Inflammatory macrophage treated with lipopolysaccharide for 4 hours (primary cell): Measurements from ENCODE around the gene XIRP2.

Experiments
- DNase-seq: peaks from one replicate; pipeline ENCODE4 v3.0.0-alpha.2; 2020

Gene XIRP2

DNA sequence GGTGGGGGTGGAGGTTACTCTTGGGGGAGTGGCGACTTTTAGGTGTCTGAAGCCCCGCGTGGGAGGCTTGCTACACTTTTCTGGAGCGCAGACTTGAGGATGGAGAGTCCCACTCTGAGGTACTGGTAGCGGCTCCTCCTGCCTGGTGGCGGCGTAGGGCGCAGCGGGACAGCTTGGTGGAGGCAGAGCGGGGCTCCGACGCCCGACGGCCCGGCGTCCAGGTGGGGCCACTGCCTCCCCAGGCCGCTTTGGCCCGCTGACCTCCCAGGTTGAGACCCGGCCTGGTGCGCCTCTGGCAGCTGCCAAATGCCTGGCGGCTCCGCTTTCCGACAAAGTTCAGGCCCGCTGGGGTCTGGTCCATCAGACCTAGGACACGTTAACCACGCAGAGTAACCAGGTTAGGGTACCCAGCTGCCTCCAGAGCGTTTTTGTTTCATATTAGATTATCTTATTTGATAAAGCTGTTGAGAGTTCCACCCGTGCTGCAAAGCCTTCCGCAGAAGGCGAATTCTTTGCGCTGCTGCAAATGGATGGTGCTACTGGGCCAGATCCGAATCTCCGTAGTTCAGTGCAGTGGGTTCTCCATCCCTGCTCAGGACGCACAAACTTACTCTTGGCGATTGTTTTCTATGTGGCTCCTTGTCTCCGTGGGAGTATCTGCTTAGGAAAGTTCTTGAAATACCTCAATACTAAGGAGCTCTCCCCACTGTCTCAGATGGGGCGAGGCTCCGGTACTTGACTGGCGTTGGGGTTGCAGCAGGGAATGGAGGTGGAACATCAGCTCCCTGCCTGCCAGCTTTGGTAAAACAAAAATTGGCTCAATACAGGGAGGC is 405.9 kb downstream of the XIRP2 start:
- no peak for DNase-seq

DNA sequence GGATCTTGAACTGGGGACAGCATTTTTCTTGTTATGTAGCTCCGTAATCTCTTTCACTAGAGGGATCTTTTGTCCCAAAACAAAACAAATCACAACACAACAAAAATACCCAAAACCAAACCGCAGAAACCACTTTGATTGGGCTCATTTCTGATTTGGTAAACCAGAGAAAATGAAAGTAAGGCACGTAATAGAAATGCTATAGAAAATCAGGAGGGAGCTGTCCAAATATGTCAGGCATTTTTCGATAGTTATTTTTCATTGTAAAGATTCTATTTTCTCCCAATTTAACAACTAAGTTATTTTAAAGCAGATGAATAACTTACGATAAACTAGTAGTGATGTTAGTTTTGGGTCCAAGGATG is 406.5 kb downstream of the XIRP2 start:
- no peak for DNase-seq

DNA sequence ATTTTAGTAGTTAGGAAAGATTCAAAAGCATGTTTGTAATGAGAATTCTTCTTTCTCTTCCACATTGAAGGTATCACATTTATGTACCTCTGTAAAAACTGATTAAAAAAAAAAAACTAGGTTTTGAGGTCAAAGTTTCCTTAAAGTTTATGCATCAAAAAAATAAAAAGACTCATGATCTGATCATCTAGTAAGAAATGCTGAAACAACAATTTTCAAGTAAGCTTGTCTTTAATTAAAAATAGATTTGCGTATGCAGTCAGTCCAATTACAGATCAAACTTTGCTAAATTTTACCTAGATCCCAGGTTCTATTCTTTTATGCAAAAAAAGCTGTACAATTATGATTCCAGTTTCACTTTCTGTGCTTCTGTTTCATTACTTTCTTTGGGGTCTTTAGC is 409.0 kb downstream of the XIRP2 start:
- no peak for DNase-seq

DNA sequence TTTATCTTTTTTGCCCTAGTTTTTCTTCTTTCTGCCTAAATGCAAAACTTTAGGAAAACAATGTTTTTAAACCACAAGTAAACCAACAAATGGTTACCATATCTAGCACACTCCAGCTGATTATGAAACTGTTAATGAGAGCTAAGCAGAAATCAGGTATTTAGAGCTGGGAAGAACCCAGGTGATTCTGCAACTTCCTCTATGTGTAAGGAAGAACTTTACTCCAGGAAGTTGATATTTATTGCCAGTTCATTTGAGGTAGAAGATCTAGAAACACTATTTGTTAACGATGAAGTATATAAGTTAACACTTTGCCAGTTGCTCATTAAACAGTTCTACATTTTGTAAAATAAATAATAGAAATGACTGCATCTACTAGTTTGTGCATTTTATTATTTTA is 409.7 kb downstream of the XIRP2 start:
- DNase-seq: no peak
